HEK293T (cell line): ENCODE data around the gene TEX51.

ENCODE experiments used
- CTCF ChIA-PET: fragments of 350-600 bp; formaldehyde crosslinking; extraction: SDS; loops from one replicate; lab custom pipeline; 2021; ENCODE audit warnings: antibody characterized with exemption, inconsistent platforms; lab: Yijun Ruan, JAX
- POLR2A ChIA-PET: fragments of 350-600 bp; formaldehyde crosslinking; extraction: SDS; loops from one replicate; lab custom pipeline; 2020; ENCODE audit warnings: antibody characterized with exemption, inconsistent platforms; lab: Yijun Ruan, JAX
- DNase-seq: peaks from one replicate; pipeline ENCODE4 v3.0.0; 2012; ENCODE audit warnings: mixed read lengths; ENCODE audit errors: extremely low spot score
- ARNT ChIP-seq: fragments of 450-650 bp; IDR thresholded peaks from 2 replicates; pipeline ENCODE4 v1.6.1; 2017; ENCODE audit warnings: mild to moderate bottlenecking
- BHLHE40 ChIP-seq: fragments of 450-650 bp; IDR thresholded peaks from 2 replicates; pipeline ENCODE4 v1.6.1; 2016; ENCODE audit warnings: mild to moderate bottlenecking, moderate library complexity, borderline replicate concordance
- CTBP1 ChIP-seq: fragments of 450-650 bp; IDR thresholded peaks from 2 replicates; pipeline ENCODE4 v1.6.1; 2016; ENCODE audit warnings: borderline replicate concordance
- ELF4 ChIP-seq: fragments of 450-650 bp; IDR thresholded peaks from 2 replicates; pipeline ENCODE4 v1.6.1; 2017; ENCODE audit warnings: antibody characterized with exemption
- FOXA1 ChIP-seq: fragments of 450-650 bp; IDR thresholded peaks from 2 replicates; pipeline ENCODE4 v1.6.1; 2016; ENCODE audit warnings: mild to moderate bottlenecking
- FOXK2 ChIP-seq: fragments of 450-650 bp; IDR thresholded peaks from 2 replicates; pipeline ENCODE4 v1.6.1; 2016; ENCODE audit warnings: mild to moderate bottlenecking
- FOXM1 ChIP-seq: fragments of 450-650 bp; IDR thresholded peaks from 2 replicates; pipeline ENCODE4 v1.6.1; 2017; ENCODE audit warnings: mild to moderate bottlenecking, borderline replicate concordance
- HDGF ChIP-seq: fragments of 450-650 bp; IDR thresholded peaks from 2 replicates; pipeline ENCODE4 v1.6.1; 2017; ENCODE audit warnings: antibody characterized with exemption, borderline replicate concordance
- L3MBTL2 ChIP-seq: fragments of 450-650 bp; conservative IDR thresholded peaks from 2 replicates; pipeline ENCODE4 v1.6.1; 2016; ENCODE audit warnings: mild to moderate bottlenecking
- LEF1 ChIP-seq: fragments of 450-650 bp; IDR thresholded peaks from 2 replicates; pipeline ENCODE4 v1.6.1; 2017; ENCODE audit warnings: mild to moderate bottlenecking, borderline replicate concordance
- NFRKB ChIP-seq: fragments of 450-650 bp; IDR thresholded peaks from 2 replicates; pipeline ENCODE4 v1.6.1; 2016; ENCODE audit warnings: mild to moderate bottlenecking, moderate library complexity
- PKNOX1 ChIP-seq: fragments of 450-650 bp; IDR thresholded peaks from 2 replicates; pipeline ENCODE4 v1.6.1; 2016
- SP1 ChIP-seq: fragments of 450-650 bp; IDR thresholded peaks from 2 replicates; pipeline ENCODE4 v1.6.1; 2017
- SUZ12 ChIP-seq: fragments of 450-650 bp; IDR thresholded peaks from 2 replicates; pipeline ENCODE4 v1.6.1; 2016; ENCODE audit warnings: mild to moderate bottlenecking
- TARDBP ChIP-seq: fragments of 450-650 bp; IDR thresholded peaks from 2 replicates; pipeline ENCODE4 v1.6.1; 2016
- ZNF384 ChIP-seq: fragments of 450-650 bp; IDR thresholded peaks from 2 replicates; pipeline ENCODE4 v1.6.1; 2016

Gene TEX51

DNA sequence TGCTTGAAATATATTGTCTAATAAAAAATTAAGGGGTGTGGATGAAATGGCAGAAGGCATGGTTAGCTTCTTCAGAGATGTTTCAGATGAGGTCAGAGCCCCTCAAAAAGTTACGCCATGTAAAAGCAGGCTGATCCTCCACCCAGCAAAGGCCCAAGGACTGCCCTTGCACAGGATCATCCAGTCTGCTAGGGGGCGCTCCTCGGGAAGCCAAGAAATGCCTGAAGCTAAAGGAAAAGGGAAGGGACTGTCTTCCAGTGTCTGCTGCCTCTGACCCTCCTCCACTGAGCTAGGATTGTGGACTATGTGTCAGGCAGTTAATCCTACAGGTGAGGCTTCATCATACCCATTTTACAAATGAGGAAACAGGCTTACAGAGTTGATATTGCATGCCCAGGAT lies 33.8 kb upstream of the TEX51 start:
- POLR2A ChIA-PET = no interaction called here
- CTCF ChIA-PET = interaction anchor here (1.2 kb wide), 1 partner anchor 21 kb away, joined by 4 read pairs; no protein-coding TSS in a partner anchor

DNA sequence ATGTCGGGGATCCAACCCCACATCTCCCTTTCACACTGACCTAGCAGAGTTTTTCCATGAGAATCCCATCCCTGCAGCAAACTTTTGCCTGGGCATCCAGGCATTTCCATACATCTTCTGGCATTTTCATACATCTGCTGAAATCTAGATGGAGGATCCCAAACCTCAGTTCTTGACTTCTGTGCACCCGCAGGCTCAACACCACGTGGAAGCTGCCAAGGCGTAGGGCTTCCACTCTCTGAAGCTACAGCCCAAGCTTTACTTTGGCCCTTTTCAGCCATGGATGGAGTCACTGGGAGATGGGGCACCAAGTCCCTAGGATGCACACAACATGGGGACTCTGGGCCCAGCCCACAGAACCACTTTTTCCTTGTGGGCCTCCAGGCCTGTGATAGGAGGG lies 32.2 kb upstream of the TEX51 start:
- no peak for TF ChIP-seq ELF4
- TF ChIP-seq TARDBP = no peak
- TF ChIP-seq FOXK2 = no peak
- TF ChIP-seq HDGF = no peak
- no peak for TF ChIP-seq ARNT
- TF ChIP-seq CTBP1 = no peak
- no peak for TF ChIP-seq L3MBTL2
- no peak for TF ChIP-seq NFRKB
- TF ChIP-seq FOXA1 = no peak
- no peak for TF ChIP-seq SUZ12
- TF ChIP-seq LEF1 = no peak
- TF ChIP-seq BHLHE40 = no peak
- no peak for TF ChIP-seq PKNOX1
- TF ChIP-seq FOXM1 = no peak
- TF ChIP-seq SP1 = no peak
- no peak for TF ChIP-seq ZNF384
- ChIA-PET CTCF (no interaction called here), POLR2A (no interaction called here)
- DNase-seq = no peak

More for the DNA sequence above, 33.8 kb upstream of the TEX51 start:
- DNase-seq = no peak
- no peak for TF ChIP-seq LEF1
- no peak for TF ChIP-seq SUZ12
- no peak for TF ChIP-seq SP1
- no peak for TF ChIP-seq HDGF
- no peak for TF ChIP-seq FOXK2
- no peak for TF ChIP-seq PKNOX1
- no peak for TF ChIP-seq CTBP1
- no peak for TF ChIP-seq ZNF384
- no peak for TF ChIP-seq ARNT
- TF ChIP-seq L3MBTL2 = no peak
- no peak for TF ChIP-seq FOXM1
- no peak for TF ChIP-seq NFRKB
- TF ChIP-seq TARDBP = no peak
- TF ChIP-seq BHLHE40 = no peak
- no peak for TF ChIP-seq ELF4
- no peak for TF ChIP-seq FOXA1

- ChIA-PET CTCF (no interaction called here), POLR2A (no interaction called here)
- no peak for DNase-seq
- TF ChIP-seq LEF1 (no peak), TARDBP (no peak), ARNT (no peak), BHLHE40 (no peak), FOXM1 (no peak), SUZ12 (no peak), ELF4 (no peak), FOXK2 (no peak), NFRKB (no peak), PKNOX1 (no peak), SP1 (no peak), FOXA1 (no peak), HDGF (no peak), CTBP1 (no peak), L3MBTL2 (no peak), ZNF384 (no peak)
Observed at GRCh38 chr2:126874961-126875360, 23.7 kb upstream of the TEX51 start.

DNA sequence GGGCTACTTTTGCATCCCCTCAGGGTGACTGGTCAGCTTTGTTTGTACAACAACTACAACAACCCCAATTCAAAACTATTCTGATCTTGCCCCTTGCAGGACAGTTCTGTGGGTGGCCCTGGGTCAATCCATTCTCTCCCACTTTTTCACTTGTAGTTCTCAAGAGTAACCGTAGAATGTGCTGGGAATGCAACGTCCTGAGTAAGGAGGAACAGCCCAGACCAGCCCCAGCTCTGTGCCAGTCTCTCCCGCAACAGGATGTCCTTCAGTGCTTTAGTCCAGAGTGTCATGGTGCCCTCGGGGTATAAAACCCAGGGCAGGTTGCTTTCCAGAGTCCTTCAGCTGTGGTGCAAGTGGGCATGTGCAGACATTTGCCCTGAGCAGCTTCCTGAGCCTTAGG lies 22.1 kb upstream of the TEX51 start:
- POLR2A ChIA-PET = no interaction called here
- TF ChIP-seq PKNOX1 (no peak), NFRKB (no peak), BHLHE40 (no peak), SUZ12 (no peak), SP1 (no peak), L3MBTL2 (no peak), ELF4 (no peak), TARDBP (no peak), ARNT (no peak), FOXK2 (no peak), LEF1 (no peak)

GRCh38 chr2:126877041-126877440 lies 21.6 kb upstream of the TEX51 start:
- no peak for TF ChIP-seq SP1
- TF ChIP-seq PKNOX1 = no peak
- TF ChIP-seq ELF4 = no peak
- TF ChIP-seq ZNF384 = no peak
- no peak for TF ChIP-seq SUZ12
- no peak for TF ChIP-seq FOXA1
- TF ChIP-seq LEF1 = no peak
- TF ChIP-seq ARNT = no peak
- no peak for TF ChIP-seq NFRKB
- TF ChIP-seq HDGF = no peak
- TF ChIP-seq TARDBP = no peak
- no peak for TF ChIP-seq L3MBTL2
- no peak for TF ChIP-seq BHLHE40
- TF ChIP-seq FOXK2 = no peak
- TF ChIP-seq FOXM1 = no peak
- TF ChIP-seq CTBP1 = no peak
- POLR2A ChIA-PET = no interaction called here
- no peak for DNase-seq
- CTCF ChIA-PET = interaction anchor here (1.1 kb wide), 1 partner anchor 9 kb away, joined by 3 read pairs; no protein-coding TSS in a partner anchor

More for the DNA sequence above, 22.1 kb upstream of the TEX51 start:
- CTCF ChIA-PET = interaction anchor here (1.1 kb wide), 1 partner anchor 10 kb away, joined by 3 read pairs; no protein-coding TSS in a partner anchor
- DNase-seq = no peak
